HG03521 (cell line): ENCODE data around the gene NFIC.
"Not testable (repeated sequence)": the region's sequence is repeated elsewhere in the genome, so short reads cannot be mapped to it uniquely, and the experiment has no call there.

Experiments used
- ATAC-seq: cut with Tn5 transposase; IDR thresholded peaks from one replicate; pipeline ENCODE4 v1.9.1; 2021; ENCODE audit warnings: mild to moderate bottlenecking, moderate library complexity; ENCODE audit not compliant: unreplicated experiment

Gene NFIC

GRCh38 chr19:3365836-3366752, at the start of gene NFIC:
NFIC (plus strand) TSS chr19:3366583; CDS start chr19:3366637, 54 bp downstream.
- no peak for ATAC-seq

- no peak for ATAC-seq
Measured at GRCh38 chr19:3316659-3317207, 49.6 kb upstream of the NFIC start.

DNA sequence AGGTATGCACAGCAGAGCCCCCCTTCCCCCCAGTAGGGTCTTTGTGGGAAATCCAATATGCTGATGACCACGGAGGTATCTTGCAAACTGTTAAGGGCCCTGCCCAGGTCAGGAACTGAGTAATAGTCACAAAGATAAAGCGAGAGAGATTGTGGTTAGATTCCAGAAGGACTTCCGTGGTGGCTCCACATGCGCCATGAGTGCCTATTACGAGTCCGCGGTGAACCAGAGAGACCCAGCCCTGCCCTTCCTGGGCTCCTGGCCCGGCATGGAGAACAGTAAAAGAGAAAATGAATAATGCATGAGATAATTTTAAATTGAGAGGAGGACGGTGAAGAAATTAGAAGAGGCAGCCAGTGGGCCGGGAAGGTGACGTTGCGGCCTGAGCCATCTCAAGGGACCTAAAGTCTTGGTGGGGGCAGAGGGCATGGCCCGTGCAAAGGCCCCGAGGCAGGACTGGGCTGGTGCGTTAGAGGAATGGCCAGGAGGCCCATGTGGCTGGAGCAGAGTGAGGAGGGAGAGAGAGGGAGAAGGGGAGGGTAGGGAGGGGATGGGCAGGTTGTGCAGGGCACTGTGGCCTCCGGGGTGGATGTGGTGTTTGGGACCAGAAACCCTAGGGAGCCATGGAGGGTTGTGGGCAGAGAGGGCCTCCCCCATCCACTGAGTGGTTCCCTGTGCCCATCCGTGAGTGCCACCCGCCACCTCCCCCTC, 46.6 kb upstream of the NFIC start:
- no peak for ATAC-seq

DNA sequence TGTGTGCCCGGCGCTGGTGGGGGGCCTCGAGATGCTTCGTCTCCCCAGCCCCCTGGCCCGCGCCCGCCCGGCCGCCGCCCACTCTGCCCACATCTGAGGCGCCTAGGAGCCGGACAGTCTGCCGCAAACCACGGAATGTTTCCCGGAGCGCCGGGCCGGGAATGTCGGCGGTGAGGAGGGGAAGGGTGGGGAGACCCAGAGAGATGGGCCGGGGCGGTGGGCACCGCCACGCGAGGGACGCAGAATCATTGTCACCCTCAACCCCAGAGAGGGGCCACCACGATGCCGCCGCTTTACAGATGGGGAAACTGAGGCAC, 46.1 kb upstream of the NFIC start:
- no peak for ATAC-seq

- no peak for ATAC-seq
Measured at GRCh38 chr19:3320853-3321252, 45.5 kb upstream of the NFIC start.

DNA sequence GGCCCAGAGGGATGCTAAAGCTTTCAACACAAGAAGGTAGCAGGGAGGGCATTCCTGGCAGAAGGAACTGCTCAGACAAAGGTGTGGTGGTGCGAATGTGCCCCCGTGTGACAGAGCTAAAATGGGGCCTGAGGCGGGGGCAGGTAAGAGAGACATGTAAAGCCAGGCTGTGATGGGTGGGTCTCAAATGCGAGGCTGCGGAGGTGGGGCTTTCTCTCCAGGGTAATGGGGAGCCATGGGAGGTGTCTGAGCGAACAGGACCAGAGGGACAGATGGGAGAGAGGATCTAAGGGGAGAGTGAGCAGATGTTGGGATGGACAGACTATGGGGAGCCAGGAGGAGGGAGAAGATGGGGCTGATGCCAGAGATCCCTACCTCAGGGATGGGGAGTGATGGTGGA, 44.7 kb upstream of the NFIC start:
- no peak for ATAC-seq

DNA sequence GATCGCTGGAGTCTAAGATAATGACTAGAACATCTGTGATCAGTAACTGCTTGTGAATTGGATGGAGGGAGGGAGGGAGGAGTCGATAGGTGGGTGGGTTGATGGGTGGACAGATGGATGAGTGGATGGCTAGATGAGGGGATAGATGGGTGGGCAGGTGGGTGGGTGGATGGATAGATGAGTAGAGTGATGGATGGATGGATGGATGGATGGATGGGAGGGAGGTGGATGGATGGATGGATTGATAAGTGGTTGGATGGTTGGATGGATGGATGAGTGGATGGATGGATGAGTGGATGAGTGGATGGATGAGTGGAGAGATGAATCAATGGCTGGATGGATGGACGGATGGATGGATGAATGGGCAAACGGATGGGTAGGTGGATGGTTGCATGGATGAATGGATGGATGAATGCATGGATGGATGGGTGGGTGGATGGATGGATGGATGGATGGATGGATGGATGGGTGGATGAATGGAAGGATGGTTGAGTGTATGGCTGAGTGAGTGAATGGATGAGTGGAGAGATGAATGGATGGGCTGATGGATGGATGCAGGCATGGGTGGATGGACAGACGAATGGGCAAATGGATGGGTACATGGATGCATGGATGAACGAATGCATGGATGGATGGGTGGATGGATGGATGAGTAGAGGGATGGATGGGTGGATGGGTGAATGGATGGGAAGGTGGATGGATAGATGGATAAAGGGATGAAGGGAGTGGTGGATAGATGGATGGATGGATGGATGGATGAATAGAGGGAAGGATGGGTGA, 44.0 kb upstream of the NFIC start:
- ATAC-seq: no peak

- no peak for ATAC-seq
Measured at GRCh38 chr19:3323026-3323425, 43.4 kb upstream of the NFIC start.

- no peak for ATAC-seq
Measured at GRCh38 chr19:3323658-3324057, 42.7 kb upstream of the NFIC start.

- no peak for ATAC-seq
Measured at GRCh38 chr19:3324405-3324856, 42.0 kb upstream of the NFIC start.

DNA sequence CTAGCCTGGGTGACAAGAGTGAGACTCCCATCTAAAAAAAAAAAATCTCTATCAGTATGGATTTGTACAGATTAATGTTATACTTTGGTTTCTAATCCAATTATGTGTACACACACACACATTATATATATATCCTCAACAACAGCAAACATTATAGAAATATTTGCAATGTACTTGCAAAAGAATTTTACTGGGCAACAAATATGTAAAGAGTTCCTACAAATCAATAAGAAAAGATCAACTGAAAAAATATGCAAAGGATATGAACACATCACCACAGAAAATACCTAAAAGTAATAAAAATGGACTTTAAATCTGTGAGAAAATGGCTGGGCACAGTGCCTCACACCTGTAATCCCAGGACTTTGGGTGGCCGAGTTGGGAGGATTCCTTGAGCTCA, 40.9 kb upstream of the NFIC start:
- ATAC-seq: no peak

DNA sequence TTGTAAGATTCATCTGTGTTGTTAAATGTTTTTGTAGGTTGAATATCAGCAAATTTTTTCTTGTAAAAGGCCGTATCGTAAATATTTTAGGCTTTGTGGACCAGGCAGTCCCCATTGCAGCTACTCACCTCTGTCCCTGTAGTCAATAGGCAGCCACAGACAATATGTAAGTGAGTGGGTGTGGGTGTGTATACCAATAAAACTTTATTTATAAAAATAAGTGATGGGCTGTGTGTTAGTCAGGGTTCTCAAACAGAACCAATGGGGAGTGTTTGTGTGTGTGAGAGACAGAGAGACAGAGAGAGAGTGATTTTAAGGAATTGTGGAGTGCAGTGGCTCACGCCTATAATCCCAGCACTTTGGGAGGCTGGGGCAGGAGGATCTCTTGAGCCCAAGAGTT, 37.6 kb upstream of the NFIC start:
- ATAC-seq: no peak

- no peak for ATAC-seq
Measured at GRCh38 chr19:3330047-3330446, 36.3 kb upstream of the NFIC start.

GRCh38 chr19:3332232-3332631, 34.2 kb upstream of the NFIC start:
- ATAC-seq: not testable (repeated sequence)

GRCh38 chr19:3333020-3333583, 33.3 kb upstream of the NFIC start:
- no peak for ATAC-seq

DNA sequence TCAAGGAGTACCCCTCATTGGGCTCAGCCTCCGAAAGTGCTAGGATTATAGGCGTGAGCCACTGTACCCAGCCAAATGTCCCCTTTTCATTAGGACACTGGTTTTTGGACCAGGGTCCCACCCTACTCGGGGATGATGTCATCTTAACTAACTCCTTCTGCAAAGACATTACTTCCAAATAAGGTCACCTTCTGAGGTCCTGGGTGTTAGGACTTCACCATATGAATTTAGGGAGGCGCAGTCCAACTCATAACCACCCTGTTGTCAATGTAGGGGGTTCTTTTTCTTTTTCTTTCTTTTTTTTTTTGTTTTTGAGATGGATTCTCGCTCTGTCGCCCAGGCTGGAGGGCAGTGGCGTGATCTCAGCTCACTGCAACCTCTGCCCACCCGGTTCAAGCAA, 32.7 kb upstream of the NFIC start:
- no peak for ATAC-seq

DNA sequence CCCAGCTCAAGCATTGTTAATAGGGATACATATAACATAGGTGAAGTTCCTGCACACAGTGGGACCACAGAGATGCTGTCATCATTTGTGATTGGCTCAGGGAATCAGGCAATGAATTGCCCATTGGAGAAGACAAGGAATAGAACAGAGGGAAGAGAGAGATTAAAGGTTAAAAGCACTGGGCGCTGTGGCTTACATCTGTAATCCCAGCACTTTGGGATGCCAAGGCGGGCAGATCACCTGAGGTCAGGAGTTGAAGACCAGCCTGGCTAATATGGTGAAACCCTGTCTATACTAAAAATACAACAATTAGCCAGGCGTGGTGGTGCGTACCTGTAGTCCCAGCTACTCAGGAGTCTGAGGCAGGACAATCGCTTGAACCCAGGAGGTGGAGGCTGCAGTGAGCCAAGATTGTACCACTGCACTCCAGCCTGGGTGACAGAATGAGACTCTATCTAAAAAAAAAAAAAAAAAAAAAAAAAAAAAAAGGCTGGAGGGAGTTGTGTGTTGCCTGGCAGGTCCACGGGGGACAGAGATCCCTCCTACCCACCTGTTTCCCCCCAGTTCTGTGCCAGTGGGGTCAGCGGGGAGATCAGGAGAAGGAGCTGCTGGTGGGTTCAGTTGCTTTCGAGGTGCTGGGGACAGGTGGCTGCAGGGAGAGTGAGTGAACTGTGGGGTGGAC, 31.5 kb upstream of the NFIC start:
- not testable (repeated sequence) for ATAC-seq

GRCh38 chr19:3335431-3336350, 30.7 kb upstream of the NFIC start:
- no peak for ATAC-seq

DNA sequence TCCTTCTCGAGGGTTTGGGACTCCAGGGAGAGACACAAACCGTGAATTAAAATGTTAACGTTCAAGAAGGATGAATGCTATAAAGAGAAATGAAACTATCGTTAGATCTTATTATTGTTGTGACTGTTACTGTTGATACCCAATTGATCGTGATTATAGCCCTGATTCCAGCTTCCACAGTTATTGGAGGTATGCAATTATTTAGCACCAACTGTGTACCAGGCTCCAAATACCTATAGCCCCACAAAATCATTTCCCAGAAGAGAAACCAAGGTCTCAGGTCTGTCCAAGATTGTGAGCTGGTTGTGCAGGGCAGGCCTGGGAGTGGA, 30.1 kb upstream of the NFIC start:
- ATAC-seq: no peak
